ENCODE measurements around the gene CPD. TPM values are rescaled to one million over a fixed set of nuclear protein-coding genes. Genes with fewer than 3 reads are reported as not detected.

Gene CPD
- total RNA-seq, 1 donor from 2014 or later = 72.4 TPM

DNA sequence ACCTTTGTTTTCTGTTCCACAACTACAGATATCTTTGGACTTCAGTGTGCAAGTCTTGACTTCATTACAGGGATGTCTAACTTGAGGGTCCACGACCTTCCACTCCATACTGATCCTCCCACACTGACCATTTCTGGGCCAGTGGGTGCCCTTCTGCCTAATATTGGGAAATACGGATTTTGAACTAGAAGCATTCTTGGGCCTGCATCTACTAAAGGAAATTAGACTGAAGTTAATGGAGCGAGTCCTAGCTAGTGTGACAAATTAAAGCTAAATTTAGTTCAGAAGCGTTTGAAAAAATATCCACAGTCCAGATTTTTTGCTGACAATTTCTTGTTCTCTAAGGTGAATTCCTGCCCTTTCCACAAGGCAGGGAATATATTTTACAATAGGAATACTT is 34.9 kb upstream of the CPD start:
- H3K36me3 Mint-ChIP-seq (ENCODE audit: unreplicated experiment) = no peaks in the 10 kb centered on the region
- no peaks in the 10 kb centered on the region for H3K27me3 Mint-ChIP-seq (ENCODE audit: unreplicated experiment)
- DNase-seq (ENCODE audit: extremely low spot score, unreplicated experiment) = no peak
- no peaks in the 10 kb centered on the region for H3K9me3 Mint-ChIP-seq (ENCODE audit: unreplicated experiment)
- TF ChIP-seq, protein P1, sequence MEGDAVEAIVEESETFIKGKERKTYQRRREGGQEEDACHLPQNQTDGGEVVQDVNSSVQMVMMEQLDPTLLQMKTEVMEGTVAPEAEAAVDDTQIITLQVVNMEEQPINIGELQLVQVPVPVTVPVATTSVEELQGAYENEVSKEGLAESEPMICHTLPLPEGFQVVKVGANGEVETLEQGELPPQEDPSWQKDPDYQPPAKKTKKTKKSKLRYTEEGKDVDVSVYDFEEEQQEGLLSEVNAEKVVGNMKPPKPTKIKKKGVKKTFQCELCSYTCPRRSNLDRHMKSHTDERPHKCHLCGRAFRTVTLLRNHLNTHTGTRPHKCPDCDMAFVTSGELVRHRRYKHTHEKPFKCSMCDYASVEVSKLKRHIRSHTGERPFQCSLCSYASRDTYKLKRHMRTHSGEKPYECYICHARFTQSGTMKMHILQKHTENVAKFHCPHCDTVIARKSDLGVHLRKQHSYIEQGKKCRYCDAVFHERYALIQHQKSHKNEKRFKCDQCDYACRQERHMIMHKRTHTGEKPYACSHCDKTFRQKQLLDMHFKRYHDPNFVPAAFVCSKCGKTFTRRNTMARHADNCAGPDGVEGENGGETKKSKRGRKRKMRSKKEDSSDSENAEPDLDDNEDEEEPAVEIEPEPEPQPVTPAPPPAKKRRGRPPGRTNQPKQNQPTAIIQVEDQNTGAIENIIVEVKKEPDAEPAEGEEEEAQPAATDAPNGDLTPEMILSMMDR (IDR thresholded peaks at IDR 0.05) = no peak
- no peak overlapping the region for H3K4me3 Mint-ChIP-seq (ENCODE audit: unreplicated experiment)
- peaks cover 38% of the 10 kb centered on the region for H3K4me1 Mint-ChIP-seq (ENCODE audit: unreplicated experiment)
- no peak overlapping the region for H3K27ac Mint-ChIP-seq (ENCODE audit: unreplicated experiment)

- H3K27me3 Mint-ChIP-seq (ENCODE audit: unreplicated experiment) = peaks cover 5% of the 10 kb centered on the region
- no peaks in the 10 kb centered on the region for H3K9me3 Mint-ChIP-seq (ENCODE audit: unreplicated experiment)
- no peak overlapping the region for H3K4me3 Mint-ChIP-seq (ENCODE audit: unreplicated experiment)
- peak overlapping the region; percentile 47 for H3K27ac Mint-ChIP-seq (ENCODE audit: unreplicated experiment)
- TF ChIP-seq, protein P1 (IDR thresholded peaks at IDR 0.05) = no peak
- no peaks in the 10 kb centered on the region for H3K36me3 Mint-ChIP-seq (ENCODE audit: unreplicated experiment)
- peaks cover 38% of the 10 kb centered on the region for H3K4me1 Mint-ChIP-seq (ENCODE audit: unreplicated experiment)
- no peak for DNase-seq (ENCODE audit: extremely low spot score, unreplicated experiment)
These were observed 34.2 kb upstream of the CPD start for GRCh38 chr17:30344283-30345088.

DNA sequence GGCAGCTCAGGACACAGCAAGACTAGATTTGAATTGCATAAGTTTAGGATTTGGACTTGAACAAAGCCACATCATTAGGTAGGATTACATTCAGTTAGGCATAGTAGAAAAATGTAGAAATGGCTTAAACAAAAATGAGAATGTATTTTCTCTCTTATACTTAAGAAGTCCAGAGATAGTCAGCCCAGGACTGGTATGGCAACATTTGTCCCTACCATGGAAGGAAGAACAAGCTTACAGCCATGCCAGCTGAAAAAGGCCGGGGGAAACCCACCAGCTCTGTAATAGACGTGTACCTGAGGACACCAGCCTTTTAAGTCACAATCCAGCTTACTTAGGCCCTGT is 33.7 kb upstream of the CPD start:
- Mint-ChIP-seq H3K9me3 (ENCODE audit: unreplicated experiment) (no peaks in the 10 kb centered on the region), H3K4me3 (ENCODE audit: unreplicated experiment) (no peak overlapping the region), H3K27ac (ENCODE audit: unreplicated experiment) (no peak overlapping the region), H3K4me1 (ENCODE audit: unreplicated experiment) (peaks cover 33% of the 10 kb centered on the region), H3K27me3 (ENCODE audit: unreplicated experiment) (peaks cover 6% of the 10 kb centered on the region), H3K36me3 (ENCODE audit: unreplicated experiment) (no peaks in the 10 kb centered on the region)
- TF ChIP-seq, protein P1 (IDR thresholded peaks at IDR 0.05) = no peak
- DNase-seq (ENCODE audit: extremely low spot score, unreplicated experiment) = no peak

DNA sequence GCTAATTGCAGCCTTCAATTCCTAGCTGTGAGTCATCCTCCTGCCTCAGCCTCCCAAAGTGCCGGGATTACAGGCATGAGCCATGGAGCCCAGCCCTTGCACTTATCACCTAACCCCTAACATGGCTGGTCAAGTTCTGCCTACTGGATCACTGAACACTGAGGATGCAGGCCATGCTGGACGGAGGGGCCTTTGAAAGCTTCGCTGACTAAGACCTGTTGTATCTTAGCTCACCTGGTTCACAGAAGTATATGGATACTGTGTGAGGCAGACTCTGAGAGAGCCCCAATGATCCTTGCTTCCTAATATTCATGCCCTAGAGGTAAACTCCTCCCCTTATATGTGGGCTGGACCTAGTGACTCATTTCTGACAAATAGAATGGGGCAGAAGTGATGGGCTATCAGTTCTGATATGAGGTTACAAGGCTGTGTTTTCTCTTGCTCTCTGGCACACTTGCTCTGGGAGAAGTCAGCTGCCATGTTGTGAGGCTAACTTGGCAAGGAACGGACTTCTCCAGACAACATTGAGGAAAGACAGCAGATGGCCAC is 33.1 kb upstream of the CPD start:
- no peak overlapping the region for H3K27ac Mint-ChIP-seq (ENCODE audit: unreplicated experiment)
- TF ChIP-seq, protein P1 (IDR thresholded peaks at IDR 0.05) = no peak
- H3K27me3 Mint-ChIP-seq (ENCODE audit: unreplicated experiment) = peaks cover 6% of the 10 kb centered on the region
- H3K4me1 Mint-ChIP-seq (ENCODE audit: unreplicated experiment) = peaks cover 29% of the 10 kb centered on the region
- no peak overlapping the region for H3K4me3 Mint-ChIP-seq (ENCODE audit: unreplicated experiment)
- H3K9me3 Mint-ChIP-seq (ENCODE audit: unreplicated experiment) = no peaks in the 10 kb centered on the region
- no peaks in the 10 kb centered on the region for H3K36me3 Mint-ChIP-seq (ENCODE audit: unreplicated experiment)
- no peak for DNase-seq (ENCODE audit: extremely low spot score, unreplicated experiment)

DNA sequence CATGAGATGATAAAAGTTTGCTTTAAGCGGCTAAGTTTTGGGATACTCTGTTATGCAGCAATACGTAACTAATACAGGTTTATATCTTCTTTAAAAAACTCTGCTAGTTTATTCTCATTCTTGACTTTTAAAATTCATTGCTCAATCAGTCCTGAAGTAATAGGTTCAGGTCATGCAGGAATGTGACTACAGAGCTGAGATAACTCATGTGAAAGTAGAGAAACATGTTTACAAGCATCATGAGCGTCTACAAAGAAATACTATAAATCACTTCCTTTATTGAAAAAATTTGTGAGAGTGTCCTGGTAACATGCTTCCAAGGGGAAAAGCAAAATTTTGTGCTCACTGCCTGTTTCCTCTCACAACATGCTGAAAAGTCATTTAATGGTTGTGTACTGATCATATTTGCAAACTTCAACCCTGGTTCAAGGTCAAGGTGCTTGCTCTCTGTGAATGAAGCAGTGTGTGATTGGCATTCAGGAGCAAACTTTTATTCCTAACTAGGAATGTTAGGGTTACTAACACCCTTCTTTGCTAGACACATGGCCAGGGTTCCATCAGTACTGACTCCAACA is 32.4 kb upstream of the CPD start:
- Mint-ChIP-seq H3K27ac (ENCODE audit: unreplicated experiment) (no peak overlapping the region), H3K36me3 (ENCODE audit: unreplicated experiment) (no peaks in the 10 kb centered on the region), H3K9me3 (ENCODE audit: unreplicated experiment) (no peaks in the 10 kb centered on the region), H3K4me3 (ENCODE audit: unreplicated experiment) (no peak overlapping the region), H3K27me3 (ENCODE audit: unreplicated experiment) (peaks cover 6% of the 10 kb centered on the region), H3K4me1 (ENCODE audit: unreplicated experiment) (peaks cover 22% of the 10 kb centered on the region)
- TF ChIP-seq, protein P1 (IDR thresholded peaks at IDR 0.05) = no peak
- DNase-seq (ENCODE audit: extremely low spot score, unreplicated experiment) = no peak
